HG02642 (cell line): ENCODE data around the gene MED13L.

Source experiments
- ATAC-seq: cut with Tn5 transposase; IDR thresholded peaks from one replicate; pipeline ENCODE4 v1.9.1; 2021; ENCODE audit warnings: mild to moderate bottlenecking; ENCODE audit not compliant: unreplicated experiment, poor library complexity

The MED13L gene

GRCh38 chr12:116070444-116070843 lies 207.0 kb downstream of the MED13L start:
- ATAC-seq, result no peak

DNA sequence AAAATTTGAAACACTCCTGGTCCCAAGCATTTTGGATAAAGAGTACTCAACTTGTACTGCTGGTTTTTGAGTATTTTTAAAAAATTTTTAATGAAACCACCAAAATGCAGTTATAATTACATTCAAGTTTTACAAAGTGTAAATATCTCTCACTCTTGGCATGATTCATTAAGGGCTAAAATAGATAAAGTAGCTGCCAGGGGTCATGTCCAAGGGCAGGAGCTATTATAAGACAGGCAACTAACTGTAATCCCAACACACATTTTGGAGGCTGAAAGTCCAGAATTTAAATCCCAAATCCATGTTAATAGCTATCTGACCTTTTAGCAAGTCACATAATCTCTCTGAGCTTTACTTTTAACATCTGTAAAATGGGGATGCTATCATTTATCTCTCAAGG lies 207.6 kb downstream of the MED13L start:
- ATAC-seq, result no peak

GRCh38 chr12:116068853-116069252 lies 208.6 kb downstream of the MED13L start:
- no peak for ATAC-seq

GRCh38 chr12:116068371-116068770 lies 209.1 kb downstream of the MED13L start:
- ATAC-seq, result no peak

DNA sequence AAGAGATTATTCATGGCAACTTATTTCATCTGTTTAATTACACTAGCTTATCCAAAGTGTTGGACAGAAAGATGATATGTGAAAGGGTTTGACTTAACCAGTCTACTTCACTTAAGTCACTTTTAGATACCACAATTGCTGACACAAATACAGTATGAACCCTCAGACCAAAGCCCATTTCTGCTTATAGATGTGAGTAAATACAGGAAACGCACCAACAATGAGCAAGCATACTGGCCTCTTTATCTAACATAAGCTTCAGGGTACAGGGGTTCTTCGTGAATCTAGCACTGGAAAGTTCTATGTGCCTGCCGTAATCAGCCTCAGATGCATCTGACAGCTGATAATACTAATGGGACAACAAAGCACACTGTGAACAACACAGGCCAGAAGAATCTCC lies 209.6 kb downstream of the MED13L start:
- ATAC-seq, result no peak

GRCh38 chr12:116066381-116067230 lies 210.9 kb downstream of the MED13L start:
- no peak for ATAC-seq

- no peak for ATAC-seq
Observed at GRCh38 chr12:116065606-116066005, 211.9 kb downstream of the MED13L start.

GRCh38 chr12:116064493-116064892 lies 213.0 kb downstream of the MED13L start:
- ATAC-seq, result no peak

- ATAC-seq, result no peak
Observed at GRCh38 chr12:116062698-116063097, 214.8 kb downstream of the MED13L start.

DNA sequence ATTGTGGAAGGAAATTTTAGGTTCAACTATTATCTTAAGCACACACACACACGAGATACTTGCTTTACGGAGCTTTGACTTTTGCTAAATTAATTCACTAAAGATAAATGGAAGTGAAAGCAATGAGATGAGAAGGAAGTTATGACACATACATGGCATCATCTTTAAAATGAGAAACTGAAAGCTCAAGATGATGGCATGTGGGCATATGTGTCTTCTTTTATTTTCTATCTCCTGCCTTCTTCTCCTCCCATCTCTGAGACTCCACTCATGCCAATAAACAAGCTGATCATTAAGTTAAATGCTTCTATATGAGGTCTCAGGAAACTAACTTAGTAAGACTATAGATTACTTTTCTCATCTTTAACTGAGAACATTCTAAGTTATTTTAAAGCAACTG lies 216.7 kb downstream of the MED13L start:
- peak; percentile 72 for ATAC-seq

- ATAC-seq, result no peak
Observed at GRCh38 chr12:116059904-116060303, 217.6 kb downstream of the MED13L start.

DNA sequence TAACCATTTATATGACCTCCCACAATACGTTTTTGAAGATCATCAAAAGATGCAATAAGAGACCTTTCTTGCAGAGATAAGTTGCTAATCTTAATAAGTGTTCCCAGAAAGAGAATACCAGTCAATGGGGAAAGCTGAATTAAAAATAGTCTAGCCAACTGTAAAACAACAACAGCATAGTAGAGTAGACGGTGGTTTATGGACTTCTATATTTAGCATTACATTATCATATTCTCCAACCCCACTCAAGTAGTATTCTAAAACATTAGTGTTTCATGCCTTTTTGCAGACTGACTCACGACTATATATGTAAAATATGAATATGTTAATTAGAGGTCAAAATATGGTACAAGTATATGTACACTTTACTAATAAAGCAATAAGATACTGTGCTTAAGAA lies 218.9 kb downstream of the MED13L start:
- ATAC-seq, result no peak

DNA sequence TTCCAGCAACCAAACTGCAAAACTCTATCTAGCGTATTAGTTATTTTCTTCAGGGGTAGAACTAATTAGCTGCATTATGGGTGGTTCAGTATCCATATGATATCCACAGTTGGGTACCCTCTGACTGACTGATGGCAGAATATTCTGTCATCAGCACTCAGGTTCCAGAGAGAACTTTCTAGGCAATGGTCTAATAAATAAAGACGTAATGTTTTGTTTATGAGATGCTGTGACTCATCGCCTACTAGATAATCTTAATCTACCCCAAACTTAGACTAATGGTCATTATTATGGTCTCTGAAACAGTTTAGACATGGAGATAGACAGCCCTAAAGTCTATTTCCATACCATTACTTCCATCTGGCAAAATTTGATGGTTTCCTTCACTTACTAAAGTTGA lies 220.1 kb downstream of the MED13L start:
- no peak for ATAC-seq

DNA sequence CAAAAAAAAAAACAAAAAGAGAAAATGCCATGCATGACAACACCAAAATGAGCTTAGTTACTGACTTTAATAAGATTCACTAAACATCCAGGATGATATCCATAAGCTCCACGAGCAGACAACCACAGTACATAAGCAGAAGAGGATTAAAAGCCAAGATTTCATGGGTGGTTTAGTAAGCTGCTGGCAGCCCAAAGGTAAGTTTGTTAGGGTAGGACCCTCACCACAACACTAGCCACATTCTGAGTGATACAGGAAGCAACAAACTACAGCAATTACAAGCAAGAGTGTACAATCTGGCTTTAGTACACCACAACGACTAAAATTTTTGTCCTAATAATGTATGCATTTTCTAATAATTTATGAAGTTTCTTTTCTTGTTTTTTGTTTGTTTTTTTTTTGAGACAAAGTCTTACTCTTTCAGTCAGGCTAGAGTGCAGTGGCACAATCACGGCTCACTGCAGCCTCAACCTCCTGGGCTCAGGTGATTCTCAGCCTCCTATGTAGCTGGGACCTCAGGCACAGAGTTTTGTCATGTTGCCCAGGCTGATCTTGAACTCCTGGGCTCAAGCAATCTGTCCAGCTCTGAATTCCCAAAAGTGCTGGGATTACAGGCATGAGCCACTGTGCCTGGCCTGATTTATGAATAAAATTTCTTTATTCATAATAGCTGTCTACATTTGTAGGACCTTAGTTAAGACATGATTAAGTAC lies 221.4 kb downstream of the MED13L start:
- no peak for ATAC-seq

- ATAC-seq, result no peak
Observed at GRCh38 chr12:116054280-116054679, 223.2 kb downstream of the MED13L start.

DNA sequence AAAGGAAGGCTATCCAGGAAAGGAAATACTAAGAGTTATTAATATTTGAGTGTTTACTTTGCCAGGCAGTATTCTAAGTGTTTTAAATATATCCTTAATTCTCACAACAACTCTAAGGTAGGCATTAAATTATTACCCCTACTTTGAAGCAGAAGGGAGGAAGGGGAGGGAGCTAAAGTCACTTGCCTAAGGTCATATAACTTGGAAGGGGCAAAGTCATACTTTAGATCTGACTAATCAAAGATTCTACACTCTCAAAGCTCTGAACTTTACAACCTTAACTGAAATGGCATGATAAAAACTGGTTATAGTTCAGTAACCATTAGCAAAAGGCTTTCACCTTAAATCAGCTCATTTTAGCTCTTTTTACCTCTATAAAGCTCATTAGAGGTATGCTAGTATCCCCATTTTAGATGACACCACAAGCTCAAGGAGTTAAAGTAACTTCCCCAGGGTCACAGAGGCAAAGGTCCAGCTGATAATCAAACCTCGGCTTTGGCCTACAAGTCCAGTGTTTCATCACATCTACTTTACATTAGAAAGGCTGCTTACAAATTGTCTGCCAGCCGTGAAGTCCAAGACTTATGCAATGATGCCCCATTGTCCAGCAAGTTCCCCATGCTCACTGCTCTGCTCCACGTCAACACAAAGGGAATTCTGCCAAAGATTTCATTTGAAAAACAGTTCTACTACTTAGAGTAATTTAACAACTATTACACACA lies 223.9 kb downstream of the MED13L start:
- ATAC-seq, result no peak

- no peak for ATAC-seq
Observed at GRCh38 chr12:116050275-116050674, 227.2 kb downstream of the MED13L start.

GRCh38 chr12:116048879-116049278 lies 228.6 kb downstream of the MED13L start:
- no peak for ATAC-seq

GRCh38 chr12:116046039-116046438 lies 231.5 kb downstream of the MED13L start:
- ATAC-seq, result no peak

GRCh38 chr12:116045150-116045549 lies 232.3 kb downstream of the MED13L start:
- no peak for ATAC-seq
